ENCODE data around the gene VAV2. TPM values are rescaled to one million over a fixed set of nuclear protein-coding genes. Genes with fewer than 3 reads are reported as not detected.
A peak's percentile ranks its signal among the peaks of the same experiment; 100 is the strongest.

VAV2 gene
- polyA plus RNA-seq, 1 of the 3 experiments (the other 2 are of a cell fraction), result 14.9 TPM

DNA sequence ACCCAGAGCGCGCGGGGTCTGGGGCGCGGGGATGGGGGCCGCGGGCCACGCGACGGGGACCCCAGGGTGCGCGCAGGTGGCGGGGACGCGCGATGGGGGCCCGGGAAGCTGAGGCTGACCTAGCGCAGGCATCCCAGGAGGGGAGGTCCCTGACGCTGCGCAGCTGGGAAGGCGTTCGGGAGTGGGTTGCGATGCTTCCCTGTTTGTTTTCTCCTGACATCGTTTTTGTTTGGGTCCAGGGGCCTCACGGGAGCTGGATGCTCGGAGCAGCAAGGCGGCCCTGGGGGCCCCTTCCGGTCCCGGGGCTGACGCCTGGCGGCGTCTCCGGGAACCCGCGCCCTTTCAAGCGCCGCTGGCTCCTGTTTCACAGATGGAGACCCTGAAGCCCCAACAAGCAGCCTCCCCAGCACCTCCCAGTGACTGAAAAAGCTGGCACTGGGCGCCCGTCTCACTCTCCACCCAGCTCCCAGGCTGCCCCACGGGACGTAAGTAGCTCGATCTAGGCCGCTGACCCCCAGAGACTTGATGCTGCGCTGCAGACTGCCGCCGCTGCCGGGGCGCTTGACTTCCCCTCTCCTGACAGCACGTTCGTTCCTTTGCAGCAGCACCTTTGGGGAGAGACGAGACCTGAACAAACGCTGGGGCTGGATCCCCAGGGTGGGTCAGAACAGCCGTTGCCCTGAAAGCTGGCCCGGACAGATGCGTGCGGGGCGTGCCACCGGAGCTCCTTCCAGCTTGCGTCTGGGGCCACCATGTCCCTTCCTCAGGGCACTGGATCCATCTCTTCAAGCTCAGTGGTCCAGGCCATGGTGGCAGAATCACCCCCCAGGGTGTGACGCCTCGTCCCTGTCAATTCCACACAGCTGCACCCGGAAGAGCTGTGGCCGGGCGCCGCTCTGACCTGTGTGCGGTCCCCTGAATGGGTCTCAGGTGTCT lies 33.8 kb upstream of the VAV2 start:
- Histone ChIP-seq H3K9me3 (no peaks in the 10 kb centered on the region), H4K20me1 (ENCODE audit: insufficient read depth) (no peaks in the 10 kb centered on the region), H2AFZ (ENCODE audit: low read depth) (peak overlapping the region; percentile 51; the same call in 1 of the 2 replicates), H3K4me3 (ENCODE audit: low read depth in 2 of 2, low read length in 1 of 2) (peak overlapping the region; percentile 74 to 80), H3K9ac (peak overlapping the region; percentile 71; the same call in 1 of the 2 replicates), H3K36me3 (replicated peaks in 1 of 2; ENCODE audit: control insufficient read depth in 1 of 2, insufficient read depth in 2 of 2, low read length in 1 of 2) (peaks cover 6 to 28% of the 10 kb centered on the region in 2 experiments), H3K9me2 (no peaks in the 10 kb centered on the region), H3K4me1 (ENCODE audit: control insufficient read depth in 1 of 2, insufficient read depth in 2 of 2, low read depth in 1 of 2, low read length in 1 of 2) (peaks cover 0 to 12% of the 10 kb centered on the region in 2 experiments; a peak in 1 of 4 replicates), H3K27me3 (ENCODE audit: insufficient read depth) (no peaks in the 10 kb centered on the region), H3K27ac (ENCODE audit: low read depth in 2 of 2, low read length in 1 of 2) (peak overlapping the region; percentile 58 to 74), H3F3A (replicated peaks; ENCODE audit: insufficient read depth) (peaks cover 17% of the 10 kb centered on the region), H3K79me2 (ENCODE audit: insufficient read depth) (peaks cover 6% of the 10 kb centered on the region; the same call in 1 of the 2 replicates), H3K4me2 (peak overlapping the region; percentile 99)
- TF ChIP-seq SMC3 (IDR thresholded peaks at IDR 0.05; ENCODE audit: low read depth, low read length) (0 out of 2 replicates have a peak, but pooled peaks have one; percentile 5), EZH2phosphoT487 (IDR thresholded peaks at IDR 0.05; ENCODE audit: borderline replicate concordance, low read depth) (no peak), EP300 (IDR thresholded peaks at IDR 0.05; ENCODE audit: borderline replicate concordance in 1 of 2, low read depth in 1 of 2, low read length in 1 of 2) (no peak), MAX (IDR thresholded peaks at IDR 0.05; ENCODE audit: low read depth) (no peak; the same call in 1 of the 2 replicates), POLR2AphosphoS5 (IDR thresholded peaks at IDR 0.05; ENCODE audit: low read depth, low read length) (no peak), MXI1 (IDR thresholded peaks at IDR 0.05; ENCODE audit: low read depth, low read length) (peak; percentile 23; the same call in 1 of the 2 replicates), NRF1 (IDR thresholded peaks at IDR 0.05; ENCODE audit: low read depth, low read length) (no peak), FOXJ3 (CRISPR knock-in tag; IDR thresholded peaks at IDR 0.05) (no peak), ZBTB33 (IDR thresholded peaks at IDR 0.05; ENCODE audit: borderline replicate concordance, low read depth) (no peak), GABPA (IDR thresholded peaks at IDR 0.05; ENCODE audit: low read depth) (peak; percentile 40), CHD2 (IDR thresholded peaks at IDR 0.05; ENCODE audit: low read length, partially characterized antibody) (no peak), GATA2 (CRISPR knock-in tag; IDR thresholded peaks at IDR 0.05) (no peak)
- TF ChIP-seq, protein P1, sequence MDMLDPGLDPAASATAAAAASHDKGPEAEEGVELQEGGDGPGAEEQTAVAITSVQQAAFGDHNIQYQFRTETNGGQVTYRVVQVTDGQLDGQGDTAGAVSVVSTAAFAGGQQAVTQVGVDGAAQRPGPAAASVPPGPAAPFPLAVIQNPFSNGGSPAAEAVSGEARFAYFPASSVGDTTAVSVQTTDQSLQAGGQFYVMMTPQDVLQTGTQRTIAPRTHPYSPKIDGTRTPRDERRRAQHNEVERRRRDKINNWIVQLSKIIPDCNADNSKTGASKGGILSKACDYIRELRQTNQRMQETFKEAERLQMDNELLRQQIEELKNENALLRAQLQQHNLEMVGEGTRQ (IDR thresholded peaks at IDR 0.05; ENCODE audit: borderline replicate concordance, low read depth, low read length), result no peak
- TF ChIP-seq, protein P2, sequence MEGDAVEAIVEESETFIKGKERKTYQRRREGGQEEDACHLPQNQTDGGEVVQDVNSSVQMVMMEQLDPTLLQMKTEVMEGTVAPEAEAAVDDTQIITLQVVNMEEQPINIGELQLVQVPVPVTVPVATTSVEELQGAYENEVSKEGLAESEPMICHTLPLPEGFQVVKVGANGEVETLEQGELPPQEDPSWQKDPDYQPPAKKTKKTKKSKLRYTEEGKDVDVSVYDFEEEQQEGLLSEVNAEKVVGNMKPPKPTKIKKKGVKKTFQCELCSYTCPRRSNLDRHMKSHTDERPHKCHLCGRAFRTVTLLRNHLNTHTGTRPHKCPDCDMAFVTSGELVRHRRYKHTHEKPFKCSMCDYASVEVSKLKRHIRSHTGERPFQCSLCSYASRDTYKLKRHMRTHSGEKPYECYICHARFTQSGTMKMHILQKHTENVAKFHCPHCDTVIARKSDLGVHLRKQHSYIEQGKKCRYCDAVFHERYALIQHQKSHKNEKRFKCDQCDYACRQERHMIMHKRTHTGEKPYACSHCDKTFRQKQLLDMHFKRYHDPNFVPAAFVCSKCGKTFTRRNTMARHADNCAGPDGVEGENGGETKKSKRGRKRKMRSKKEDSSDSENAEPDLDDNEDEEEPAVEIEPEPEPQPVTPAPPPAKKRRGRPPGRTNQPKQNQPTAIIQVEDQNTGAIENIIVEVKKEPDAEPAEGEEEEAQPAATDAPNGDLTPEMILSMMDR (IDR thresholded peaks at IDR 0.05), result peak; percentile 29; the same call in 1 of the 2 replicates
- TF ChIP-seq, protein P3, sequence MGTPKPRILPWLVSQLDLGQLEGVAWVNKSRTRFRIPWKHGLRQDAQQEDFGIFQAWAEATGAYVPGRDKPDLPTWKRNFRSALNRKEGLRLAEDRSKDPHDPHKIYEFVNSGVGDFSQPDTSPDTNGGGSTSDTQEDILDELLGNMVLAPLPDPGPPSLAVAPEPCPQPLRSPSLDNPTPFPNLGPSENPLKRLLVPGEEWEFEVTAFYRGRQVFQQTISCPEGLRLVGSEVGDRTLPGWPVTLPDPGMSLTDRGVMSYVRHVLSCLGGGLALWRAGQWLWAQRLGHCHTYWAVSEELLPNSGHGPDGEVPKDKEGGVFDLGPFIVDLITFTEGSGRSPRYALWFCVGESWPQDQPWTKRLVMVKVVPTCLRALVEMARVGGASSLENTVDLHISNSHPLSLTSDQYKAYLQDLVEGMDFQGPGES (IDR thresholded peaks at IDR 0.05; ENCODE audit: low read depth, low read length), result no peak
- TF ChIP-seq, protein P4, sequence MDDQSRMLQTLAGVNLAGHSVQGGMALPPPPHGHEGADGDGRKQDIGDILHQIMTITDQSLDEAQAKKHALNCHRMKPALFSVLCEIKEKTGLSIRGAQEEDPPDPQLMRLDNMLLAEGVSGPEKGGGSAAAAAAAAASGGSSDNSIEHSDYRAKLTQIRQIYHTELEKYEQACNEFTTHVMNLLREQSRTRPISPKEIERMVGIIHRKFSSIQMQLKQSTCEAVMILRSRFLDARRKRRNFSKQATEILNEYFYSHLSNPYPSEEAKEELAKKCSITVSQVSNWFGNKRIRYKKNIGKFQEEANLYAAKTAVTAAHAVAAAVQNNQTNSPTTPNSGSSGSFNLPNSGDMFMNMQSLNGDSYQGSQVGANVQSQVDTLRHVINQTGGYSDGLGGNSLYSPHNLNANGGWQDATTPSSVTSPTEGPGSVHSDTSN (IDR thresholded peaks at IDR 0.05), result no peak
- WGBS (ENCODE audit: low lambda C conversion rate), result 31% methylated on average over 28 of the region's 66 CpGs
- POLR2A ChIA-PET, result interaction anchor here (0.6 to 1.5 kb wide), 4 partner anchors 14 to 387 kb away, joined by 3 to 4 read pairs (median 4); no protein-coding TSS in a partner anchor
- DNase-seq, result peak; percentile 77
- CTCF ChIA-PET, result interaction anchor here (0.8 to 2.1 kb wide), 10 partner anchors 8 to 299 kb away, joined by 3 to 15 read pairs (median 4); partner anchors contain the start of gene WDR5

Measured in SK-N-SH (cell line).